OCI-LY7 (cell line): Measurements from ENCODE around the gene PDCD6IP. TPM values are rescaled to one million over a fixed set of nuclear protein-coding genes. Genes with fewer than 3 reads are reported as not detected.

Experiments used
- BruUV-seq: library from RNA; stranded (reverse); fragments of 400-500 nt; replicated peaks from 2 replicates; lab custom pipeline; 2021; lab: Mats Ljungman, UMichigan
- CTCF ChIA-PET: fragments of 300-600 bp; sonication (Branson Sonifier 250); formaldehyde crosslinking; loops from one replicate; lab custom pipeline; 2022; ENCODE audit warnings: antibody characterized with exemption; ENCODE audit not compliant: unreplicated experiment; lab: Charles Lee
- POLR2A ChIA-PET: fragments of 300-600 bp; sonication (Branson Sonifier 250); formaldehyde crosslinking; loops from one replicate; lab custom pipeline; 2022; ENCODE audit warnings: antibody characterized with exemption; lab: Charles Lee
- DNase-seq: peaks from one replicate; pipeline ENCODE4 v3.0.0-alpha.2; 2015; ENCODE audit warnings: low spot score
- H2AFZ ChIP-seq: fragments of 200-600 bp; sonication (generic), shearing (Covaris generic); 2 replicates; pipeline ENCODE4 v1.6.1; 2014; ENCODE audit warnings: mild to moderate bottlenecking, antibody characterized with exemption, low read length, moderate library complexity
- H3K27ac ChIP-seq: fragments of 200-600 bp; sonication (generic); 2 replicates; pipeline ENCODE4 v1.5.1; 2014; ENCODE audit warnings: mixed run types, low read depth, mild to moderate bottlenecking, moderate library complexity, low read length, inconsistent platforms; ENCODE audit not compliant: poor library complexity, severe bottlenecking
- H3K36me3 ChIP-seq: fragments of 200-600 bp; sonication (generic); 2 replicates; pipeline ENCODE4 v1.6.1; 2014; ENCODE audit warnings: mild to moderate bottlenecking, antibody characterized with exemption, low read length, moderate library complexity, mixed read lengths; ENCODE audit not compliant: insufficient read depth
- H3K4me1 ChIP-seq: fragments of 200-600 bp; sonication (generic); 2 replicates; pipeline ENCODE4 v1.5.1; 2014; ENCODE audit warnings: mild to moderate bottlenecking, low read length; ENCODE audit not compliant: insufficient read depth, poor library complexity, severe bottlenecking
- H3K4me2 ChIP-seq: fragments of 200-600 bp; sonication (generic); 2 replicates; pipeline ENCODE4 v1.6.1; 2014; ENCODE audit warnings: mild to moderate bottlenecking, low read length
- H3K4me3 ChIP-seq: fragments of 200-600 bp; sonication (generic); 2 replicates; pipeline ENCODE4 v1.5.1; 2014; ENCODE audit warnings: mild to moderate bottlenecking, low read depth, low read length; ENCODE audit not compliant: poor library complexity, severe bottlenecking
- H3K79me2 ChIP-seq: fragments of 200-600 bp; sonication (generic); 2 replicates; pipeline ENCODE4 v1.6.1; 2016; ENCODE audit warnings: low read depth, mild to moderate bottlenecking, low read length, moderate library complexity, mixed read lengths; ENCODE audit not compliant: insufficient read depth
- H3K9me2 ChIP-seq: fragments of 200-600 bp; sonication (generic); 2 replicates; pipeline ENCODE4 v1.6.1; 2016; ENCODE audit warnings: mild to moderate bottlenecking, low read length, mixed read lengths; ENCODE audit not compliant: insufficient read depth
- H3K9me3 ChIP-seq: fragments of 200-600 bp; sonication (generic); 2 replicates; pipeline ENCODE4 v1.6.1; 2014; ENCODE audit warnings: mild to moderate bottlenecking, mixed run types, low read length, mixed read lengths
- H4K20me1 ChIP-seq: fragments of 200-600 bp; sonication (generic); 2 replicates; pipeline ENCODE4 v1.6.1; 2014; ENCODE audit warnings: mild to moderate bottlenecking, antibody characterized with exemption, low read length, moderate library complexity, mixed read lengths; ENCODE audit not compliant: insufficient read depth
- CTCF ChIP-seq: fragments of 200-600 bp; sonication (generic); conservative IDR thresholded peaks from 2 replicates; pipeline ENCODE4 v1.5.1; 2014; ENCODE audit warnings: mild to moderate bottlenecking, antibody characterized with exemption, low read length, moderate library complexity, mixed read lengths
- EZH2phosphoT487 ChIP-seq: fragments of 200-600 bp; sonication (generic); IDR thresholded peaks from 2 replicates; pipeline ENCODE4 v1.6.1; 2018; ENCODE audit warnings: low read depth, borderline replicate concordance, mild to moderate bottlenecking, mixed run types, antibody characterized with exemption, low read length, moderate library complexity, mixed read lengths
- intact Hi-C: fragments of 100-400 bp; cut with micrococcal nuclease; formaldehyde crosslinking; loops from one replicate; pipeline ENCODE4 v1.10.0; 2022; ENCODE audit not compliant: unreplicated experiment
- total RNA-seq, 2 experiments: library from RNA; depleted of rRNA in 1 of 2; stranded (reverse); fragments of >200 nt in 1 of 2; shearing (Covaris generic) in 1 of 2; gene quantifications; 2 replicates each; pipeline ENCODE4 v1.2.3, GENCODE V29; 2014 to 2022

The PDCD6IP gene
- total RNA-seq, 2 experiments from 2014 or later = 75.5 to 216 TPM

DNA sequence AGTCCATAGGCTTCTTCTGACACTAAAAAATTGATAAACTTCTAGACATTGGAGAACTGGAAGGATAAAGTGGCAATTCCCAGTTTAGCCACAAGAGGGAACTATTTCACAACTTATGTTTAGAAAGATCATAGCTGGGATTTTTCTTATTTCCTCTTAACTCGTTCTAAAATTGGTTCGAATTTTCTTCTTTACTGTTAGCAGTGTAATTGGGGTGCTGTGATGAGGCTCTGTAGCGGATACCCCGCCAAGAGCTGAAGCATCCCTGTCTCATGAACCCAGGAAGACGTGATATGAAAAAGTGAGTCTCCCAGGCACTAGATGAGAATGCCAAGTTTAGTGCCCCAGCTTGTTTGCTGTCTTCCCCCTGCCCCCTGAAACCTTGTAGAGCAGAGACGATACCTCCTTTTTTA, 85.1 kb downstream of the PDCD6IP start:
- CTCF ChIA-PET = interaction anchor here (0.9 to 1.3 kb wide), 3 partner anchors 248 to 800 kb away, joined by 3 to 5 read pairs (median 5); no protein-coding TSS in a partner anchor

GRCh38 chr3:33883951-33884561, 85.6 kb downstream of the PDCD6IP start:
- no TSS peak for BruUV-seq
- DNase-seq = no peak
- Histone ChIP-seq H3K36me3 (no peaks in the 10 kb centered on the region), H3K4me2 (peak overlapping the region; percentile 56), H3K4me3 (no peak overlapping the region), H2AFZ (peak overlapping the region; percentile 80), H3K9me3 (no peaks in the 10 kb centered on the region), H3K4me1 (no peaks in the 10 kb centered on the region), H3K27ac (no peak overlapping the region), H3K79me2 (no peaks in the 10 kb centered on the region), H3K9me2 (no peaks in the 10 kb centered on the region), H4K20me1 (no peaks in the 10 kb centered on the region)
- intact Hi-C loops = loop anchor here (1.0 to 10.0 kb wide), 4 partner anchors 131 to 799 kb away; no protein-coding TSS in a partner anchor
- CTCF ChIA-PET = interaction anchor here (1.1 to 1.3 kb wide), 2 partner anchors 248 to 800 kb away, joined by 5 read pairs; no protein-coding TSS in a partner anchor
- TF ChIP-seq CTCF = no peak
- no peak for TF ChIP-seq EZH2phosphoT487
- POLR2A ChIA-PET = interaction anchor here (0.6 to 1.1 kb wide), 3 partner anchors 27 to 379 kb away, joined by 3 to 4 read pairs (median 3); no protein-coding TSS in a partner anchor

More for the DNA sequence above, 85.1 kb downstream of the PDCD6IP start:
- no peaks in the 10 kb centered on the region for H3K79me2 ChIP-seq
- H3K36me3 ChIP-seq = no peaks in the 10 kb centered on the region
- intact Hi-C loops = loop anchor here (1.0 to 10.0 kb wide), 4 partner anchors 131 to 800 kb away; no protein-coding TSS in a partner anchor
- H4K20me1 ChIP-seq = no peaks in the 10 kb centered on the region
- TF ChIP-seq EZH2phosphoT487 (no peak), CTCF (peak; percentile 98)
- H2AFZ ChIP-seq = peak overlapping the region; percentile 80
- POLR2A ChIA-PET = interaction anchor here (0.6 to 1.1 kb wide), 4 partner anchors 12 to 380 kb away, joined by 3 to 4 read pairs (median 3); no protein-coding TSS in a partner anchor
- no peaks in the 10 kb centered on the region for H3K9me3 ChIP-seq
- H3K4me3 ChIP-seq = no peak overlapping the region
- H3K4me1 ChIP-seq = no peaks in the 10 kb centered on the region
- peak overlapping the region; percentile 56 for H3K4me2 ChIP-seq
- H3K9me2 ChIP-seq = no peaks in the 10 kb centered on the region
- H3K27ac ChIP-seq = no peak overlapping the region
- DNase-seq = peak; percentile 61
- BruUV-seq = no TSS peak

DNA sequence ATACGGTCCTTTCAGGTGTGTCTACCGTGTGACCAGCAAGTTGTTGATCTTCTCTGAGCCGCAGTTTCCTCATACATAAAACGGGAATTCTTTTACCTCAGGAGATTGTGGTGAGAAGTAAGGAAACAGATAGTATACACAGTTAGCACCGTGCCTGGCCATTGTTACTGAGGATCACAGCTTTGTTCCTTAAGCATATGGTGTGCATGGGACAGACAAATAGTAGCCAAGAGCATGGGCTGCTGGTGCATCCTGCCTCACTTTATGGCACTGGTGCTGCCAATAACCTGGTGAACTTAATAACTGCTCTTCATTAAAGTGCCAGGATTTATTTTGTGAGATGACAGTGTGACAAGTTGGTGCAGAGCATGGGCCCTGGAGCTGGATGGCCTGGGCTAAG, 86.3 kb downstream of the PDCD6IP start:
- no peaks in the 10 kb centered on the region for H3K9me3 ChIP-seq
- no peaks in the 10 kb centered on the region for H3K79me2 ChIP-seq
- H3K4me3 ChIP-seq = no peak overlapping the region
- H3K9me2 ChIP-seq = no peaks in the 10 kb centered on the region
- no peaks in the 10 kb centered on the region for H3K4me1 ChIP-seq
- no peaks in the 10 kb centered on the region for H4K20me1 ChIP-seq
- H3K36me3 ChIP-seq = no peaks in the 10 kb centered on the region
- H3K4me2 ChIP-seq = no peak overlapping the region
- POLR2A ChIA-PET = no interaction called here
- intact Hi-C loops = loop anchor here (10.0 kb wide), 2 partner anchors 130 to 390 kb away; no protein-coding TSS in a partner anchor
- no peak overlapping the region for H3K27ac ChIP-seq
- CTCF ChIA-PET = no interaction called here
- BruUV-seq = no TSS peak
- no peak for TF ChIP-seq CTCF
- no peak for TF ChIP-seq EZH2phosphoT487
- H2AFZ ChIP-seq = no peak overlapping the region
- no peak for DNase-seq
